22Rv1 (cell line): ENCODE measurements around the gene PLEKHA8.

Experiments used
- CTCF ChIP-seq: fragments of 450-650 bp; IDR thresholded peaks from 2 replicates; pipeline ENCODE4 v1.5.1; 2017; ENCODE audit warnings: mild to moderate bottlenecking
- ZFX ChIP-seq: fragments of 450-650 bp; IDR thresholded peaks from 2 replicates; pipeline ENCODE4 v1.6.1; 2017; ENCODE audit warnings: antibody characterized with exemption, borderline replicate concordance

GRCh38 chr7:30166155-30166840 lies 138.1 kb downstream of the PLEKHA8 start:
- TF ChIP-seq CTCF (no peak), ZFX (no peak)
